Prostate gland (tissue), 2 donors: Measurements from ENCODE around the gene FLOT1.

Experiments
- POLR2AphosphoS5 ChIP-seq: sonication (generic); formaldehyde crosslinking; IDR thresholded peaks from one replicate; pipeline ENCODE4 v1.6.1; 2017; ENCODE audit warnings: antibody characterized with exemption
- TF ChIP-seq, protein P1 (sequence below), 4 experiments: fragments of 200-600 bp in 2 of 4; fragments of 450-650 bp in 2 of 4; sonication (generic) in 2 of 4; IDR thresholded peaks; 1 replicate in 3 of 4; 2 replicates in 1 of 4; pipeline ENCODE4 v1.5.1; 2016 to 2019; ENCODE audit warnings: antibody characterized with exemption in 4 of 4, mild to moderate bottlenecking in 2 of 4, moderate library complexity in 2 of 4

DNA sequence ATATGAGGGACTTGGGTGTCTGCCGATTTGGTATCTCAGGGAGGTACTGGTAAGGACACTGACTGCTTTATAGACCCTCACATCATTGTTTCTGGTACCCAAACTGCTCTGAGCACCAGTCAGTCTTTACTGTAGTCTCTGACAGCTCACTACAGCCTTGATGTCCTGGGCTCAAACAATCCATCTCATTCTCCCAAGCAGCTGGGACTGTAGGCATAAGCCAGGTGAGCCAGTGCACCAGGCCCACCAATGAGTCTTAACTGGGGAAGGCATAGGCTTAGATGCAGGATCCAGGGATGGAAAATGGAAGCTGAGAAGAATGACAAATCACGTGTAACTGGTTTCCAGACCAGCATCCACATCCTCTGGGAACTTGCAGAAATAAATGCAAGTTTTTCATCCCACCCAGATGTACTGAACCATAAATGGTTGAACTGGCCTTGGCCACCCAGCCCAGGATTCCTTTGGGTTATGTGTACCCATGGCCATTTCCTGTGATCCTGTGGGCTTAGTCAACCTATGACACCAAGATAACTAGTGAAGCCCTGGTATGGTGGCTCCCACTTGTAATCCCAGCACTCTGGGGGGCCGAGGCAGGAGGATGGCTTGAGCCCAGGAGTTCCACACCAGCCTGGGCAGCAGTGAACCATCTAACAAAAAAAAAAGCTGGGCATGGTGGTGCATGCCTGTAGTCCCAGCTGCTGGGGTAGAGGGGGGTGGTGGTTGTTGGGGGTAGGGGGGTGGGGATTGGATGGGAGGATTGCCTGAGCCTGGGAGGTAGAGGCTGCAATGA is 16.6 kb downstream of the FLOT1 start:
- TF ChIP-seq, protein P1, sequence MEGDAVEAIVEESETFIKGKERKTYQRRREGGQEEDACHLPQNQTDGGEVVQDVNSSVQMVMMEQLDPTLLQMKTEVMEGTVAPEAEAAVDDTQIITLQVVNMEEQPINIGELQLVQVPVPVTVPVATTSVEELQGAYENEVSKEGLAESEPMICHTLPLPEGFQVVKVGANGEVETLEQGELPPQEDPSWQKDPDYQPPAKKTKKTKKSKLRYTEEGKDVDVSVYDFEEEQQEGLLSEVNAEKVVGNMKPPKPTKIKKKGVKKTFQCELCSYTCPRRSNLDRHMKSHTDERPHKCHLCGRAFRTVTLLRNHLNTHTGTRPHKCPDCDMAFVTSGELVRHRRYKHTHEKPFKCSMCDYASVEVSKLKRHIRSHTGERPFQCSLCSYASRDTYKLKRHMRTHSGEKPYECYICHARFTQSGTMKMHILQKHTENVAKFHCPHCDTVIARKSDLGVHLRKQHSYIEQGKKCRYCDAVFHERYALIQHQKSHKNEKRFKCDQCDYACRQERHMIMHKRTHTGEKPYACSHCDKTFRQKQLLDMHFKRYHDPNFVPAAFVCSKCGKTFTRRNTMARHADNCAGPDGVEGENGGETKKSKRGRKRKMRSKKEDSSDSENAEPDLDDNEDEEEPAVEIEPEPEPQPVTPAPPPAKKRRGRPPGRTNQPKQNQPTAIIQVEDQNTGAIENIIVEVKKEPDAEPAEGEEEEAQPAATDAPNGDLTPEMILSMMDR (IDR thresholded peaks at IDR 0.05): no peak
- TF ChIP-seq POLR2AphosphoS5: no peak
